GM23338 (cell line): ENCODE data around the gene ACSL6. TPM values are rescaled to one million over a fixed set of nuclear protein-coding genes. Genes with fewer than 3 reads are reported as not detected.

Source experiments
- ATAC-seq: fragments of 200-7000 bp; cut with Tn5 transposase; 3 replicates; pipeline ENCODE4 v1.9.1; 2020
- DNase-seq: peaks from one replicate; pipeline ENCODE4 v3.0.0-alpha.2; 2015; ENCODE audit warnings: low spot score
- H2AFZ ChIP-seq: fragments of 200-600 bp; sonication (generic); 2 replicates; pipeline ENCODE4 v1.8.0; 2016; ENCODE audit warnings: antibody characterized with exemption, mild to moderate bottlenecking, moderate library complexity
- H3F3A ChIP-seq: fragments of 200-600 bp; sonication (generic); replicated peaks from 2 replicates; pipeline ENCODE4 v1.8.0; 2017; ENCODE audit warnings: antibody characterized with exemption, mixed run types, low read depth
- H3K27ac ChIP-seq: fragments of 200-600 bp; sonication (generic); 2 replicates; pipeline ENCODE4 v1.6.1; 2016; ENCODE audit warnings: low read depth
- H3K27me3 ChIP-seq: fragments of 200-600 bp; sonication (generic); 2 replicates; pipeline ENCODE4 v1.8.0; 2016; ENCODE audit warnings: mild to moderate bottlenecking, mixed run types, moderate library complexity; ENCODE audit not compliant: insufficient read depth
- H3K36me3 ChIP-seq: fragments of 200-600 bp; sonication (generic); 2 replicates; pipeline ENCODE4 v1.8.0; 2016; ENCODE audit warnings: mild to moderate bottlenecking; ENCODE audit not compliant: insufficient read depth
- H3K4me1 ChIP-seq: fragments of 200-600 bp; sonication (generic); 2 replicates; pipeline ENCODE4 v1.8.0; 2016; ENCODE audit warnings: mild to moderate bottlenecking, moderate library complexity; ENCODE audit not compliant: insufficient read depth
- H3K4me2 ChIP-seq: fragments of 200-600 bp; sonication (generic); 2 replicates; pipeline ENCODE4 v1.7.1; 2017; ENCODE audit warnings: mixed run types
- H3K4me3 ChIP-seq: fragments of 200-600 bp; sonication (generic); 2 replicates; pipeline ENCODE4 v1.6.1; 2016; ENCODE audit warnings: mixed run types
- H3K79me2 ChIP-seq: fragments of 200-600 bp; sonication (generic); replicated peaks from 2 replicates; pipeline ENCODE4 v1.8.0; 2017; ENCODE audit warnings: mild to moderate bottlenecking; ENCODE audit not compliant: insufficient read depth
- H3K9me2 ChIP-seq: fragments of 200-600 bp; sonication (generic); 2 replicates; pipeline ENCODE4 v1.8.0; 2017; ENCODE audit not compliant: insufficient read depth
- H4K20me1 ChIP-seq: fragments of 200-600 bp; sonication (generic); replicated peaks from 2 replicates; pipeline ENCODE4 v1.8.0; 2017; ENCODE audit warnings: mild to moderate bottlenecking; ENCODE audit not compliant: insufficient read depth
- H3K27ac Mint-ChIP-seq: 2 replicates; pipeline ENCODE4 v1.8.0; 2020; ENCODE audit warnings: inconsistent platforms, mild to moderate bottlenecking, moderate library complexity, mixed read lengths
- H3K27me3 Mint-ChIP-seq: 3 replicates; pipeline ENCODE4 v1.8.0; 2022; ENCODE audit warnings: low read depth, mild to moderate bottlenecking, moderate library complexity, mixed read lengths, inconsistent platforms; ENCODE audit not compliant: insufficient read depth, poor library complexity
- H3K36me3 Mint-ChIP-seq: 3 replicates; pipeline ENCODE4 v1.8.0; 2021; ENCODE audit warnings: low read depth, mild to moderate bottlenecking, inconsistent platforms, moderate library complexity, mixed read lengths
- H3K4me1 Mint-ChIP-seq: 3 replicates; pipeline ENCODE4 v1.8.0; 2020; ENCODE audit warnings: mild to moderate bottlenecking, inconsistent platforms, mixed read lengths
- H3K4me3 Mint-ChIP-seq: 3 replicates; pipeline ENCODE4 v1.8.0; 2021; ENCODE audit warnings: moderate library complexity, mild to moderate bottlenecking, inconsistent platforms, mixed read lengths
- H3K9me3 Mint-ChIP-seq: 3 replicates; pipeline ENCODE4 v1.8.0; 2020; ENCODE audit warnings: moderate library complexity, mild to moderate bottlenecking, inconsistent platforms, mixed read lengths
- ETS1 ChIP-seq: IDR thresholded peaks from 2 replicates; pipeline ENCODE4 v1.6.1; 2016; ENCODE audit warnings: antibody characterized with exemption
- EZH2phosphoT487 ChIP-seq: fragments of 200-600 bp; sonication (generic); IDR thresholded peaks from one replicate; pipeline ENCODE4 v1.8.1; 2018; ENCODE audit warnings: antibody characterized with exemption; ENCODE audit not compliant: unreplicated experiment
- JUNB ChIP-seq: IDR thresholded peaks from one replicate; pipeline ENCODE4 v1.6.1; 2016; ENCODE audit warnings: antibody characterized with exemption; ENCODE audit not compliant: unreplicated experiment
- NANOG ChIP-seq: IDR thresholded peaks from 2 replicates; pipeline ENCODE4 v1.6.1; 2016; ENCODE audit warnings: antibody characterized with exemption, borderline replicate concordance
- REST ChIP-seq: IDR thresholded peaks from one replicate; pipeline ENCODE4 v1.6.1; 2018; ENCODE audit warnings: antibody characterized with exemption; ENCODE audit not compliant: unreplicated experiment
- STAT1 ChIP-seq: IDR thresholded peaks from one replicate; pipeline ENCODE4 v1.6.1; 2016; ENCODE audit warnings: antibody characterized with exemption; ENCODE audit not compliant: unreplicated experiment
- ZNF114 ChIP-seq: fragments of 250-450 bp; sonication (Bioruptor Pico); IDR thresholded peaks from 2 replicates; pipeline ENCODE4 v1.5.0; 2020; ENCODE audit warnings: mild to moderate bottlenecking, moderate library complexity
- ZNF462 ChIP-seq: fragments of 250-450 bp; sonication (Bioruptor Pico); IDR thresholded peaks from 2 replicates; pipeline ENCODE4 v1.5.0; 2020; ENCODE audit warnings: mild to moderate bottlenecking, moderate library complexity
- polyA plus RNA-seq: library from polyadenylated mRNA; unstranded; fragments of >200 nt; fragmentation: Nextera tagmentation; extraction: Ambion mirVana; gene quantifications from 2 replicates; pipeline ENCODE4 v1.2.1, GENCODE V29; 2016
- total RNA-seq: library from RNA; depleted of rRNA; stranded (reverse); fragments of >200 nt; shearing (Covaris generic); gene quantifications from 2 replicates; pipeline ENCODE4 v1.2.3, GENCODE V29; 2014

Gene ACSL6
- total and polyA plus RNA-seq, 2 experiments from 2014 or later, result 0.76 to 3.6 TPM

GRCh38 chr5:132059696-132060500, 48.4 kb upstream of the ACSL6 start:
- no peak overlapping the region for H3K27ac Mint-ChIP-seq
- no peaks in the 10 kb centered on the region for H3K79me2 ChIP-seq
- no peak overlapping the region for H3K27ac ChIP-seq
- H3K9me2 ChIP-seq, result no peaks in the 10 kb centered on the region; the same call in 1 of the 2 replicates
- no peak overlapping the region for H3K4me2 ChIP-seq
- H3K27me3 ChIP-seq, result no peaks in the 10 kb centered on the region
- H3K4me1 Mint-ChIP-seq, result peaks cover 8% of the 10 kb centered on the region
- H3K36me3 ChIP-seq, result no peaks in the 10 kb centered on the region
- TF ChIP-seq EZH2phosphoT487 (no peak), JUNB (no peak), REST (no peak), ETS1 (no peak), STAT1 (no peak), NANOG (no peak), ZNF114 (CRISPR knock-in tag) (no peak), ZNF462 (CRISPR knock-in tag) (no peak)
- DNase-seq (no peak), ATAC-seq (no peak)
- no peaks in the 10 kb centered on the region for H4K20me1 ChIP-seq
- H3K4me3 ChIP-seq, result no peak overlapping the region
- H3K4me1 ChIP-seq, result no peaks in the 10 kb centered on the region
- H3K9me3 Mint-ChIP-seq, result no peaks in the 10 kb centered on the region
- H3K36me3 Mint-ChIP-seq, result no peaks in the 10 kb centered on the region
- H3K4me3 Mint-ChIP-seq, result no peak overlapping the region
- H3K27me3 Mint-ChIP-seq, result peaks cover 11% of the 10 kb centered on the region
- no peaks in the 10 kb centered on the region for H3F3A ChIP-seq
- no peak overlapping the region for H2AFZ ChIP-seq
